ENCODE measurements around the gene MBP.

Gene MBP

DNA sequence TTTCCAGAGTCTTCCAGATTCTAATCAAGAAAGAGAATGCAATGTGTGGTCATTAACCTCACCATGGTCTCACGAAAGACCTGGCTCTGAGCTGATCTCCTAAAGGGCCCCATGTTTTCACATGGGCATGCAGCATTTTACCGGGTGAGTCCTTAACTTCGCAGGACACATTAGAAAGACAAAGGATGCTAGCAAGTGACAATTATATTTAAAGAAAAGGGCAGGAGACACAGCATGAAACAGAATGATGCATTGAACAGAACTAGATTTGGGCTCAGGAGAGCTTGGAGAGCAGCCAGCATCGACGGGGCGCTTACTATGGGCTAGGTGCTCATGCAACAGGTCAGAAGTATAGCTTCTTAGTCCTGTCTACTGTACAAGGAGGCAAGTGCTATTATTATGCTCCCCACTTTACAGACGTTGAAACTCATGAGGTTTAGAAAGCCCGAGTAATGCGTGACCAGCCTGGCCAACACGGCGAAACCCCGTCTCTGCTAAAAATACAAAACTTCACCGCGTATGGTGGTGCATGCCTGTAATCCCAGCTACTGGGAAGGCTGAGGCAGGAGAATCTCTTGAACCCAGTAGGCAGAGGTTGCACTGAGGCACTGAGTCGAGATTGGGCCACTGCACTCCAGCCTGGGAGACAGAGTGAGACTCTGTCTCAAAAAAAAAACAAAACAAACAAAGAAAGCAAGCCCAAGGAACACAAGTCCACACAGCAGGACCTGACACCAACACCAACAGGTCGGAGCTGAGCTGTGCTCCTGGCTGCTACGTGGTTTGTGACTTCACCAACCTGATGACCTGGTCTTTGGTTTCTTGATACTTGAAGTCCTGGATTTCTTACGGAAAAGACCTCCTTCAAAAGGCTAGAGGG is 16.1 kb downstream of the MBP start:
- H3K27me3 ChIP-seq (ENCODE audit: insufficient read depth, poor library complexity, severe bottlenecking) = no peaks in the 10 kb centered on the region
- TF ChIP-seq GABPA (IDR thresholded peaks at IDR 0.05; ENCODE audit: low read depth) = no peak
- no peak for TF ChIP-seq SPI1 (IDR thresholded peaks at IDR 0.05; ENCODE audit: borderline replicate concordance, low read depth)
- TF ChIP-seq, protein P1, sequence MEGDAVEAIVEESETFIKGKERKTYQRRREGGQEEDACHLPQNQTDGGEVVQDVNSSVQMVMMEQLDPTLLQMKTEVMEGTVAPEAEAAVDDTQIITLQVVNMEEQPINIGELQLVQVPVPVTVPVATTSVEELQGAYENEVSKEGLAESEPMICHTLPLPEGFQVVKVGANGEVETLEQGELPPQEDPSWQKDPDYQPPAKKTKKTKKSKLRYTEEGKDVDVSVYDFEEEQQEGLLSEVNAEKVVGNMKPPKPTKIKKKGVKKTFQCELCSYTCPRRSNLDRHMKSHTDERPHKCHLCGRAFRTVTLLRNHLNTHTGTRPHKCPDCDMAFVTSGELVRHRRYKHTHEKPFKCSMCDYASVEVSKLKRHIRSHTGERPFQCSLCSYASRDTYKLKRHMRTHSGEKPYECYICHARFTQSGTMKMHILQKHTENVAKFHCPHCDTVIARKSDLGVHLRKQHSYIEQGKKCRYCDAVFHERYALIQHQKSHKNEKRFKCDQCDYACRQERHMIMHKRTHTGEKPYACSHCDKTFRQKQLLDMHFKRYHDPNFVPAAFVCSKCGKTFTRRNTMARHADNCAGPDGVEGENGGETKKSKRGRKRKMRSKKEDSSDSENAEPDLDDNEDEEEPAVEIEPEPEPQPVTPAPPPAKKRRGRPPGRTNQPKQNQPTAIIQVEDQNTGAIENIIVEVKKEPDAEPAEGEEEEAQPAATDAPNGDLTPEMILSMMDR (IDR thresholded peaks at IDR 0.05; ENCODE audit: insufficient read depth, low read length) = no peak
- no peak for TF ChIP-seq POLR2AphosphoS5 (IDR thresholded peaks at IDR 0.05; ENCODE audit: low read depth)
- no peak for TF ChIP-seq REST (IDR thresholded peaks at IDR 0.05; ENCODE audit: insufficient replicate concordance, low read depth)
- H3K4me3 ChIP-seq (replicated peaks; ENCODE audit: insufficient read depth, low read length) = no peak overlapping the region
- no peak for DNase-seq (ENCODE audit: low read depth in 1 of 2, low spot score in 1 of 2)
- peak overlapping the region; percentile 84 for H3K27ac ChIP-seq (replicated peaks)

DNA sequence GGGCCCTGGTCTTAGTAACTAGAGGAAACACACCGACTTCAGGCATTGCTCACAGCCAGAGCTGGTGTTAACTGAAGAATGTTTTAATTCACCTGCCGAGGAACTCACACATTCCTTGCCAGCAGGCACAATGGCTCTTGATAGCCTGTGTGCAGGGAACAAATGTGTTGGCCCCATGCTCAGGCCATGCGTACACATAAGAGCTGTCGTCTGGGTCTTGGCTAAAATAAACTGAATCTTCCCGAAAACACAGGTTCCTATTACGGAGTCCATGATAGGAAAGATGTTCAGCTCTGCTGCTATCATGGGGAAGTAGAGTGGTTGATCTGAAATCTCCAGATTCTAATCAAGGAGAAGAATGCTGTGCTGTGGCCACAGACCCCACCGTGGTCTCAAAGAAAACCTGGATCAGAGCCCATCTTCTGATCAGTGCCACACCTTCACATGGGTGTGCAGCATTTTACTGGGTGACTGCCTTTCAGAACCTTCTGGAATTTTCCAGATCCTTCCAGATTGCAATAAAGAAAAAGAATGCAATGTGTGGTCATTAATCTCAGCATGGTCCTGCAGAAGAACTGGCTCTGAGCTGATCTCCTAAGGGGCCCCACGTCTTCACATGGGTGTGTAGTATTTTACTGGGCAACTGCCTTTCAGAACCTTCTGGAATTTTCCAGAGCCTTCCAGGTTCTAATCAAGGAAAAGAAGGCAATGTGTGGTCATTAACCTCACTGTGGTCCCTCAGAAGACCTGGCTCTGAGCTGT is 17.2 kb downstream of the MBP start:
- H3K27ac ChIP-seq (replicated peaks) = peak overlapping the region; percentile 84
- H3K27me3 ChIP-seq (ENCODE audit: insufficient read depth, poor library complexity, severe bottlenecking) = no peaks in the 10 kb centered on the region
- H3K4me3 ChIP-seq (replicated peaks; ENCODE audit: insufficient read depth, low read length) = no peak overlapping the region
- TF ChIP-seq GABPA (IDR thresholded peaks at IDR 0.05; ENCODE audit: low read depth) (no peak), SPI1 (IDR thresholded peaks at IDR 0.05; ENCODE audit: borderline replicate concordance, low read depth) (no peak), REST (IDR thresholded peaks at IDR 0.05; ENCODE audit: insufficient replicate concordance, low read depth) (no peak), POLR2AphosphoS5 (IDR thresholded peaks at IDR 0.05; ENCODE audit: low read depth) (no peak; the same call in 1 of the 2 replicates)
- TF ChIP-seq, protein P1 (IDR thresholded peaks at IDR 0.05; ENCODE audit: insufficient read depth, low read length) = no peak
- no peak for DNase-seq (ENCODE audit: low read depth in 1 of 2, low spot score in 1 of 2)

- TF ChIP-seq, protein P1 (IDR thresholded peaks at IDR 0.05; ENCODE audit: insufficient read depth, low read length) = no peak
- TF ChIP-seq REST (IDR thresholded peaks at IDR 0.05; ENCODE audit: insufficient replicate concordance, low read depth) (no peak), POLR2AphosphoS5 (IDR thresholded peaks at IDR 0.05; ENCODE audit: low read depth) (peak; percentile 89), GABPA (IDR thresholded peaks at IDR 0.05; ENCODE audit: low read depth) (0 out of 2 replicates have a peak, but pooled peaks have one; percentile 37), SPI1 (IDR thresholded peaks at IDR 0.05; ENCODE audit: borderline replicate concordance, low read depth) (peak; percentile 84; the same call in 1 of the 2 replicates)
- Histone ChIP-seq H3K27ac (replicated peaks) (peak overlapping the region; percentile 84), H3K4me3 (replicated peaks; ENCODE audit: insufficient read depth, low read length) (no peak overlapping the region), H3K27me3 (ENCODE audit: insufficient read depth, poor library complexity, severe bottlenecking) (no peaks in the 10 kb centered on the region)
- peak; percentile 98 for DNase-seq (ENCODE audit: low read depth in 1 of 2, low spot score in 1 of 2)
These were observed 18.0 kb downstream of the MBP start for GRCh38 chr18:77114415-77115191.

Measured in HL-60 (cell line).